Suppressor macrophage treated with lipopolysaccharide for 4 hours (primary cell): ENCODE results near the gene COL4A3.
"Not testable (repeated sequence)": the region's sequence is repeated elsewhere in the genome, so short reads cannot be mapped to it uniquely, and the experiment has no call there.

Experiments used
- DNase-seq: peaks from one replicate; pipeline ENCODE4 v3.0.0-alpha.2; 2020

Gene COL4A3

DNA sequence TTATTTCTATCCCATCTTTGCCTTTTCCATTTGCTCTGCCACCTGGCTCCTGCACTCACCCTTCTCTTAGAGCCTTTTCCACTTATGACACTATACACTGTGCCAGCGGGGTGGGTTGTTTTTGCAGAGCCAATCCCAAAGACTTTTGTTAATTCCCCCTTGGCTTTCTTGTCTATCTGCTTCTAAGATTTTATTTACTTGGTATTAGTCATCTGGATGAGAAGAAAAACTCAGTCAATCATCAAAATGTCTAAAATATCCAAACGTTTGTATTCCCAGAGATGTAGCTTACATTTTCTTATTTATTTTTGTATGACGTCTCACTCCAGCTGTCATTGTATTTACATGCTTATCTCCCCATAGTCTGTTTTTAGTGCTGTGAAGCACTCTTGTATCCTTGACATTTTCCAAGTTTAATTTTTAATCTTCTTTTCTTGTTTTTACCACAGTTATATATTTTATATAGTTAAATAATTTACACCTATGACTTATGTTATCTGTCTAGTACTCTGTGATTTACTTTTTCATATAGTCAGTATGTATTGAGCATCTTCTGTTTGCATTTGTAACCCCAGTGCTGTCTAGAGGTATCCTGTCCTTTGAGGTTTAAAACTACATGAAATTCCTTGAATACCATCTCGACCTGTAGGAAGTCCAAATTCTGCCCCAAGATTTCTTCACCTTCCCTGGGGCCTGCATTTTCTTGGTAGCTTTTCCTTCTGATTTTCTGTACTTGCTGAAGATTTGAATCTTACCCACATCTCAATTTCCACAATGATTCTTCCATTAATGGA lies 55.1 kb downstream of the COL4A3 start:
- no peak for DNase-seq

DNA sequence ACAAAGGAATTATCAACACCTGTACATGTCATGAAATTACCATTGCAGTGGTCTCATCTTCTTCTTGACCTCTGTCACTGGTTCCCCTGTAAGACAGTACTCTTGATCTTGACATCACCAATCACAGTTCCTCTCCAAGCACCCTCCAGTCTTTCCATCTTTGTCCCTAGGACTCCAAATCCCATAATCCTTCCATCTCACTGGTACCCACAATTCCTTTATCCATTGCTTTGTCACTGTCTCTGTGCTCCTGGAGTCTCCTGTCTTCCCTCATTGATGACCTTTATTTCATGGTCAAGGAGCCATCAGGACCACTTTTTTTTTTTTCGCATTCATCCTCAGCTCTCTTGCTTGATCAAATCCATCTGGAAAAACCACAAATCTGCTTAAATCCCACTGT lies 56.7 kb downstream of the COL4A3 start:
- DNase-seq, result no peak

DNA sequence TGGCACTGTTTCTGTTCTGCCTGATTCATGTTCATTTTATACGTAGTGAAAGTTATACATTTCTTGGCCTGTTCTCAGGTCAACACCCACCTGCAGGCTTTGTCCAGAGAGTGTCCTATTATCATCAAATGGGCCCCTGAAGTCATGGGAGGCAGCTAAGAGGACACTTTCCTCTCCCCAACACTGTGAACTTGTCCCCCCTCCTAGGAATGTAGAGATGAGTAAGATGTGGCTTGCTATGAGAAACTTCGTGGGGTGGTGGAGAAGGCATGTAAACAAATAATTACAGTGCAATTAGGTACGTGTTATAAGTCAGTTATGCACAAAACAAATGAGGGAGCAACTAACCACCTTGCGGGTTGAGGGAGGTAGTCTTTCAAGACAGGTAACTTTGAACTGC lies 57.9 kb downstream of the COL4A3 start:
- no peak for DNase-seq

DNA sequence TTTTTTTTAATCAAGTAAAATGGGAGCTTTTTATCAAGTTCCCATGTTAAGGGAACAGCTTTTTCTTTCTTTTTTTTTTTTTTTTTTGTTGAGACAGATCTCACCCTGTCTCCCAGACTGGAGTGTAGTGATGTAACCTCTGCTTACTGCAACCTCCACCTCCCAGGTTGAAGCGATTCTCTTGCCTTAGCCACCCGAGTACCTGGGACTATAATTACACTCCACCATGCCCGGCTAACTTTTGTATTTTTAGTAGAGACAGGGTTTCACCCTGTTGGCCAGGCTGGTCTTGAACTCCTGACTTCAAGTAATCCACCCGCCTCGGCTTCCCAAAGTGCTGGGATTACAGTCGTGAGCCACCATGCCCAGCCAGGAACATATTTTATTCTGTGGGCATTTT lies 61.2 kb downstream of the COL4A3 start:
- DNase-seq, result not testable (repeated sequence)

DNA sequence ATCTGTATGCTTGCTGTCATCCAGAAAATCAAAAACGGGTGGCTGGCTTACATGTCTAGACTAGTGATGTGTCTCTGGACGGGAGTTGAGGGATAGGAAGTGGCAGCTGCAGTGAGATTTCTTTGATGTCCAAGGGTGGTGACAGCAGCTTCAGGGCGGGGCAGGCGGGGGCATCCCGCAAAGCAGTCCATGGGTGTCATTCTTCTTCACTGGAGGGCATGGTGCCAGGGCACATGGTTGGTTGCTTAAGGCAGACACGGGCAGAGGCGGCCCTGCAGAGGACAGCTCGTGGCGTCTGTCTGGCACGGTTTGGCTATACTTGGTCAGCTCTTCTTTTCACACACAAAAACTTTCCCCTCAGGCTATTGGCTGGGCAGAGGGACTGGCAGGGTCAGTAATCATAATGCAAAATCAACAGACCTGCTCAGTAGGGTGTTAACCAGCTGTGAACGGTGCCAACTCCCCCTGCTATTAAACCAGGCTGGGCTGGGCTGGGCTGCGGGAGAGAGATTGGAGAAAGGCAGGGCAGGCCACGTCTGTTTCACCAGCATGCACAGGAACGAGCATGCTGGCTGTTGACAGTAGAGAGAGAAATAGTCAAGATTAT lies 63.7 kb downstream of the COL4A3 start:
- DNase-seq, result no peak

DNA sequence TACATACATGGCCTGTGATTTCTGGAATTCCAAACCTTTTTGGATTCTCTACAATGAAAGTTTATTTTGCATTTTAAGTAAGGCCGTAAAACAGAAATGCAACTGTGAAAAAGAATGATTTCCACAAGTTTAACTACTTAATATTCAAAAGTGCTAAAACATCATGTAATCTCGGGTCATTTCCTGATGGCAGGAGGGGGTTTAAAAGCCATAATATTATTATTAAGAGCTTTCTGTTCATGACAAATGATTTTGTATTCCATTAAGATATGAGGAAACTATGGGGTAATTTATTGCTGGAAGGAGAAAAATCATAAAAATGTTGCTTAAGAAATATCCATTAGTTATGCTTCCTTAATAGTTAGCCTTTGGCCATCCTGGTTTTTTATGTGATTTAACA lies 65.7 kb downstream of the COL4A3 start:
- DNase-seq, result no peak

DNA sequence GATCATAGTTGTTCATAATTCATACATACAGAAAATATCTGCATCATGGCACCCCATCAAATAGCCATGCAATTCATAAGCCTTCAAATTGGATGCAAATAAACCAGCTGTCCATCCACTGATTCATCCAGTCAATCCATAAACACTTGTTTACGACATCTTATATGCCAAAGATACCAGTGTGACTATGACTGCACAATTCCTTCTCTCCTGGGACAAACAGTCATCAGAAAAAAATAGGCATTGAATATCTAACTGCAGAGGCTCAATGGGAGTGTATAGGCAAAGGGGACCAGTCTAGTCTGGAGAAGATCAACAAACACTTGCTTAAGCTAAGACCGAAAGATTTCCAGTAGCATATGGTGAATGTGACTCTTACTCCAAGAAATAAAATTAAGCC lies 70.0 kb downstream of the COL4A3 start:
- DNase-seq, result no peak

DNA sequence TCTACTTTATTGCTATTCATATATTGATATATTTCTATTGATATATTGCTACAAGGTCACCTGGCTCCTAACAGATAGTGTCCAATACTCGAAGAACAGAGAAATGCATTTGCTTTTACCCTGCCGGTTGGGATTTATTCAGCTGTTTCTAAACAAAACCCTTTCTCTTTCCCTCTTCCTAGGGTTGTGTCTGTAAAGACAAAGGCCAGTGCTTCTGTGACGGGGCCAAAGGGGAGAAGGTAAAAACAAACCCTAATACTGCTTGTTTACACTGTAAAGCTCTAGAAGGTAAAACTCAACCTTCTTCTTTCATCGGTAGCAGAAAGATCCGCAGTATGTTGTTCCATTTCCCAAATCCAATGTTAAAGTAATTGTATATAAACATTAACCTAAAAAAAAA lies 73.4 kb downstream of the COL4A3 start:
- no peak for DNase-seq

DNA sequence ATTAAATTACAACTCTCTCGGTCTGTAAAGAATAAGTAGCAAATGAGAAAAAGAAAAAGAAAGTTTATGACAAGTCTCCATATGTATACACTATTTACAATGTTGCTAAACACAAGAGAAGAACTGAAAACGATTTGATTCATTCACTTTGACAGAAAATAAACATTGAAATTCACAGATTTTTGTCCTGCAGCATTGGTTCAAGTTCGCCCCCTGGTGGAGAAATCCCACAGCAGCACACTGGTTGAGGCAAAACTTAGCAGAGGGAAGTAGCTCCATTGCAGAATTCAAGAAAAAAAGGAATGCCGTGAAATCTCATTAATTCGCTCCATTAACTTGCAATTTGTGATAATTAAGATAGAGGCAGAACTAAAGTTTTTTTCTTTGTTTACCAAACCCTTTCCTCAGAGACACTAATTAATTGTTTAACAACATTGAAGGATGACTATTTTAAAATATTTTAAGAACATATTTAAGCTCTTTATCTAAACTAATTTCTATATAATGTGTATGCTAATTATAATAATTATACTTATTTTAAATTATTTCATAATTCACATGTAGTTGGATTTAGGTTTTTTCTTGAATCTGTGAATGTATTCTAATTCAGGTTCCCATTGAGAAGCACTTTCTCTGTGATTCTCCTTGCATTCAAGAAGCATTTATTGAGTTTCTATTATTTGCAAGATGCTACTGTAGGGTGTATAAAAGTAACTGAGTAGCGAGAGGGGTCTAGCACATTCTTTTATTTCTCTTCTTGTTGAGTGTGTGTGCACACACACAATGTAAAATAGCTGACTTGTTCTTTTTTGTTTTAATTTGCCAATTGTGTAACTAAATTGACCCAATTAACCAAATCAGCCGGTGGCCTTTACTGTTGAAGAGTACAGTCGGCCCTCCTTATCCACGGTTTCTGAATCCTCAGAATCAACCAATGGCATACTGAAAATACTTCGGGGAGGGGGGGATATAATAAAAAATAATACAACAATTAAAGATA lies 74.1 kb downstream of the COL4A3 start:
- peak; percentile 67 for DNase-seq

DNA sequence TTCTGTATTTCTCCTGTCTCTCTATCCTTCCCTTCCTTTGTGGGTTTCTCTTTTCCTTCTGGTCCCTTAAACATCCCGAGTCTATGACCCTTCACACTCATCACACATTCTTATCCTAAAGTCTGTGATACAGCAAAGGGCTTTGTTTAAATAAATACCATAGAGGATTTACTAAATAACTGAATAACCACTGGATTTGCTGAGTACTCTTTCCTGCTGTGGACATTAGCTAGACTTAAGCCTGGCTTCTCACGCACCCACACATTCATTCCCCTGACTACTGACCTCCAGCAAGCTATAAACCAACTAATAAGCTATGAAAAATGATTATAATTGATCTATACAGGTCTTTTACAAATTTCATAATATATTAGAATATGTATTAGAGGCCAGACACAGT lies 76.6 kb downstream of the COL4A3 start:
- DNase-seq, result no peak

DNA sequence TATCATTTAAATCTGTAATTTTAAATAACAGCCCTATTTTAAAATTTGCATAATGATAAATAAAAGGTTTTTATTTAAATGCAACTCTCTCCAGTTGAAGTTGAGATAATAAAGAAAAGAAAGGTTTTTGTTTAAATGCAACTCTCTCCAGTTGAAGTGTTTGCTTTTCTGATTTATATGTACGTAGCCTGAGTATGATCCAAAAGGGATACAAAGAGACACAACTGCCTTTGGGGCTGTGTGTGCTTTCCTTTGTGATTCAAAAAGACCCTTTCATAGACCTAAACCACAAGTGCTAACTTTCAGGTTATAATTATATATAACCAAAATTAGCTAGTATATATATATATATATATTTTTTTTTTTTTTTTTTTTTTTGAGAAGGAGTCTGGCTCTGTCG lies 84.5 kb downstream of the COL4A3 start:
- DNase-seq, result no peak

DNA sequence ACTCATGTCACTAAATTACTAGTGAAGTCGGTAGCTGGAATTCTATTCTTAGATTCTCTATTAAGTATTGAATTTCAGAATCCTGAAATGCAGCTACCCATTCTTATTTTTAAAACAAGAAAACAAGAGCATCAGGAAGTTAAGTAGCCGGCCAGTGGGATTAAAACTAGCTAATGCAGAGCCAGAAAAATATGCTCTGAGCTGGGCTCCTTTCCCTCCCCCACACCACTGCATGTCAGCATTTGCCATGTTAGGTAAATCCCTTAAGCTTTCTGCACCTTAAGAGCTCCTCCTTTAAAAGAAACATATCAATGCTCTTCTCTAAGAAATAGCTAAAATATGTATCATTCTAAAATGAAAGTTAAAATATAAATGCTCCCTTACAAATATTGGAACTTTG lies 88.4 kb downstream of the COL4A3 start:
- DNase-seq, result no peak

DNA sequence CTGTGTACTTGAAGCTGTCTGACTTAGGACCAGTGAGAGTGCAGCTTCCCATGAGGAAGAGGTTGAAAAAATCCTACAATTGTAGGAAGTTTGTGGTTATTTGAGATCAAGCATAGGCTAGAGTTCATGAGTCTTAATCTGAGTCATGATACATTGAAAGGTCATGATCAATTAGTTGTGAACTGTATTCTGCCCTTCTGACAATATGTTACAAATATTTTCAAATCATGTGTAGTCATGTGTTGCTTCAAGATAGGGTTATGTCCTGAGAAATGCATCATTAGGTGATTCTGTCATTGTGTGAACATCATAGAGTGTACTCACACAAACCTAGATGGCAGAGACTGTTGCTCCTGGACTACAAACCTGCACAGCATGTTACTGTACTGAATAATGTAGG lies 92.2 kb downstream of the COL4A3 start:
- DNase-seq, result no peak

DNA sequence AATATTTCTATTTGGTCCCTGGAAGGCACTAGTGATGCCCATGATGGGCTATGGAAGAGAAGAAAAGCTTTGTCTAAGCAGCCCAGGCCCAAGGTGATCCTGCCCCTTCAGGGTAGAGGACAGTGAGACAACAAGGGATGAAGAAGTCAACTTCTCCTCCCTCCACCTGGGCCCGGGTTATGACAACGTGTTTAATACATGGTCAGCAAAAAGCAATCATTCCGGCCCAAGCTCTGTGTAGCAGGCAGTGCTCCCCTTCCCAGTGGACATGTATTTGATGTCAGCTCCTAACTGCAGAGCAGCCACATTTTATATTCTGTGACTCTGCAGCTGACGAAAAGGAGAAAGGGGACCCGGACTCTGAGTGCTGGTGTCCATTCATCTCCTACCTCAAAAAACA lies 93.4 kb downstream of the COL4A3 start:
- DNase-seq, result no peak

DNA sequence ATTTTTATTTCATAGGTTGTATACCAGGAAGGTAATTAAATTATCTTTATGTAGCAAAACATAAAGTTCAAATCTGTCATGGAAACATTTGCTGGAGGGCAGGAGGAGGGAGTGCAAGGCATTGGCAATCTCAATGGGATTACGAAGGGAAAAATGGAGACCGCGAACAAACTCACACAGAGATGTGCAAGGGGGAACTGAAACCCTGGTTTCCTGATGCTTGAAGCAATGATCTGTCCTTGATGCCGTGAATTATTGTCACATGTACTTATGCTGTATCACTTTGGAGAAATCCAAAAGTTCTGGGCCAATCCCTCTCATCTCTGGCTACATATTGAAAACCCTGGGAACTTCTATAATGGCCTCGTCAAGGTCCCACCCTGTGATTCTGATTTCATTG lies 95.6 kb downstream of the COL4A3 start:
- DNase-seq, result no peak

DNA sequence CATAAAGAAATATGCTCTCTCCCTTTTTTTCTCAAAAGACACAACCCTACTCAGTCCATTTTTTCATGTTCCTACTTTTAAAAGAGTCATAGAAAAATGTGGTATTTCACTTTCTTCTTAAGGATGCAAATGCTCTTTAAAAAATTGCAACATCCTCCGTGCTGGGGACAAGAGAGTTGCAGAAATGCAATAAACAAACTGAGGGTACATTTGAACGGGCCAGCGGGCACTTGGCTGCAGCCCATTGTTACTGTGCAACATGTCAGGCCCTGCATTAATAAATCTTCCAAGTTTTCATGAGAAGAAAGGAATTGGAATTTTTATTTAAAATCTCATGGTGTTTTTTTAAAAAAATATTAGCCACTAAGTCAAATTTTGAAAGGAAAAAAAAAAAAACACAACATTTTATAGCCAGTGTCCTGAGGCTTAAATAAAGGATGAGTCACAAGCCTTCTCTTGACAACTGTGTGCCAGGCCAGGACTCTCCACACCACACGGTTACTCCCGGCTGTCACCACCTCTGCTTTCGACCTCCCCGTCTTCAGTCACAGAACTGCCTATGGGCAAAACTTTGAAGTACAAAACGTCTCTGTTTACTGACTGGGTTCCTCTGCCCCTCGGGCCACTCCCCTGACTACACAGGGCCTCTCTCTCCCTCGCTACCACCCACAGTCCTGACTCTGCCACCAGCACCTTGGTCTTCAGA lies 103.1 kb downstream of the COL4A3 start:
- DNase-seq, result no peak

DNA sequence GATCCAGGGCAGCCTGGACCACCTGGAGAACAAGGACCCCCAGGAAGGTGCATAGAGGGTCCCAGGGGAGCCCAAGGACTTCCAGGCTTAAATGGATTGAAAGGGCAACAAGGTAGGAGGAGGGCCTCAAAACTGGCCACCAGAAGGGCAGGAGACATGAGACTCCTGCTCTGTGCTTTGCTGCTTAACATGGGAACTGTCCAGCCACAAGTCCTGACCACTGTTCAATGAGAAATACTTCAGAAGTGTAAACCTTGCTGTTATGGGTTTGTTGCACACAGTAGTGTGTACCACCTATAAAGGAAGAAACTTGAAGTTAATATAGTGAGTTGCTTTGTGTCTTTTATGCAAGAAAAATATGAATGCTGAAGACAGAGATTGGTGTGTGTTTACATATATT lies 116.5 kb downstream of the COL4A3 start:
- DNase-seq, result no peak

DNA sequence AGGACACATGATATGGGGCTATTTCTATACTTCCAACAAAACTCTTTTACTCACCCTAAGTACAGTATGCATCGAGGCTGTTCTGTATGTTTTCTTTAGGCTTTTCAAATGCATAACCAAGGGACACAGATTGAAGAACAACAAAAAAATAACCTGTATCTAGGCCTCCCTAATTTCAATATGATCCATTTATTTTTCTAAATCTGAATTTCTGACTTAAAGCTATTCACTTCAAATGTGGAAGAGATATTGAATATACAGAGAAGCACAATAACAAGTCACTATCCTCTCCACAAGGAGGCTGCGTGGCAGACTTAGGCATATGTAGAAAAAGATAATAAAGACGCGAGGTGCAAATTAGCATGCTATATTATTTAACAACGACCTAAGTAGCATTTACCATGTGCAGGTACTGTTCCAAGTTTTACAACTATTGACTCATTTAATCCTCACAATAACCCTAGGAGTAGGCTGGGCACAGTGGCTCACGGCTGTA lies 121.4 kb downstream of the COL4A3 start:
- no peak for DNase-seq

DNA sequence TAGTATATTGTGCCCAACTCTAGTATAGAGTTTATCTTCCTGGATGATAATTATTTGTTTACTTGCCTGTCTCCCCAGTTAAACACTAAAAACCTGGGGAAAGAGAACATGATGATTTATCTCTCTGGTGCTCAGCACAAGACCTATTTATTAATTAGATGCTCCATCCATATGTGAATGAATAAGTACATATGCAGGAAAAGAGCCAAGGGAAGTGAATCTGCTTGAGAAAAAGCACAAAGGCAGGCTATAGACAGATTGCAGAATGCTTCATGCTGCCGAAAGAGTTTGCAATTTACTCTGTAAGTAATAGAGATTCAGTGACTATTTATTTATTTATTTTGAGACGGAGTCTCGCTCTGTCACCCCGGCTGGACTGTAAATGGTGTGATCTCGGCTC lies 123.3 kb downstream of the COL4A3 start:
- DNase-seq, result no peak

DNA sequence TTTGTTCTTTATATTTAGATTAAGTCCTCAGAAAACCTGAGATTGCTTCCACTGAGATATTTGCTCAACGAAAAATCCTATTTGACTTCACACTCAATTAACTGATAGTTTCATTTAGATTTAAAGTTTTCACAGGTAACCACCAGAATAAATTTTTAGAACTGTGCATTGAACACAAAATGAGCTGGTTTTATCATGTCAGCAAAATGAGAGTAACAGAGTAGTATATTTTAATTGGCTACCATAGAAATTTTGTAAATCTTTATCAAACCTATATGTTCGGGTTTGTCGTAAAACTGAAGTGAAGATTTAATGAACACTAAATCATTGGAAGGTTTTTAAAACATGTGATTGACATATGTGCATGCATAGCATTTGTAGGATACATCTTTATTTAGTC lies 127.9 kb downstream of the COL4A3 start:
- DNase-seq, result no peak

DNA sequence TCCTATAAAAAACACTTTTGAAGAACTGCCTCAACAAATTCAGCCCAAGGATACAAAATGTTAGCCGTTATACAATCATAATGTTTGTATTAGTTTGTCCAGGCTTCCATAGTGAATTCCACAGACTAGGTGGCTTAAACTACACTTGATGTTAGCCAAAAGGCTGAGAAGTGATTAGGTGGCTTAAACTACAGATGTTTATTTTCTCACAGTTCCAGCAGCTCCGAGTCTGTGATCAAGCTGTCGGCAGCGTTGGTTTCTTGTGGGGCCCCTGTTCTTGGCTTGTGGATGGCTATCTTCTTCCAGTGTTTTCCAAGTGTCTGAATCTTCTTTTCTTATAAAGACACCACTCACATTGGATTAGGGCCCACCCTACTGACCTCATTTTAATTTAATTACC lies 129.1 kb downstream of the COL4A3 start:
- no peak for DNase-seq

DNA sequence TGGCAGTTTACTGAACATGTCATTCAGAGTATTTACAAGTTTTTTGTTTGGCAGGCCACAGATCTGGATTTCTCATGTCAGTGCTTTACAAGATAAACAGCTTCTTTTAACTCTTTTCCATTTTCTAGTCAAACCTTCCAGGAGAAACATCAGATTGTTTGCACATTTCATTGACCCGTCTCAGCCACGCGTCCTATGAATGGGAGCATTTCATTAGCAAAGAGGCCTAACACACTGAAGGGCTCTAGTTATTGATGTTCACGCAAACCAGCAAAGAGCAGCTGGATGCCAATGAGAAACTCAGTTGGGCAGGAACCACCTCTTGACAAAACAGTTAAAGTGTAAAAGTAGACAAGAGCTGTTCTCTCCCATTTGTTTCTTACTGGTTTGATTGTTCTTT lies 131.4 kb downstream of the COL4A3 start:
- no peak for DNase-seq
